Activated CD4-positive, alpha-beta T cell treated with anti-CD3 and anti-CD28 coated beads, Interleukin-2, amount 50 U/mL, for 16 hours (primary cell): Measurements from ENCODE around the gene PERP.
A peak's percentile ranks its signal among the peaks of the same experiment; 100 is the strongest.
"Not testable (repeated sequence)": the region's sequence is repeated elsewhere in the genome, so short reads cannot be mapped to it uniquely, and the experiment has no call there.

Experiments used
- DNase-seq: peaks from one replicate; pipeline ENCODE4 v3.0.0-alpha.2; 2020

Gene PERP

DNA sequence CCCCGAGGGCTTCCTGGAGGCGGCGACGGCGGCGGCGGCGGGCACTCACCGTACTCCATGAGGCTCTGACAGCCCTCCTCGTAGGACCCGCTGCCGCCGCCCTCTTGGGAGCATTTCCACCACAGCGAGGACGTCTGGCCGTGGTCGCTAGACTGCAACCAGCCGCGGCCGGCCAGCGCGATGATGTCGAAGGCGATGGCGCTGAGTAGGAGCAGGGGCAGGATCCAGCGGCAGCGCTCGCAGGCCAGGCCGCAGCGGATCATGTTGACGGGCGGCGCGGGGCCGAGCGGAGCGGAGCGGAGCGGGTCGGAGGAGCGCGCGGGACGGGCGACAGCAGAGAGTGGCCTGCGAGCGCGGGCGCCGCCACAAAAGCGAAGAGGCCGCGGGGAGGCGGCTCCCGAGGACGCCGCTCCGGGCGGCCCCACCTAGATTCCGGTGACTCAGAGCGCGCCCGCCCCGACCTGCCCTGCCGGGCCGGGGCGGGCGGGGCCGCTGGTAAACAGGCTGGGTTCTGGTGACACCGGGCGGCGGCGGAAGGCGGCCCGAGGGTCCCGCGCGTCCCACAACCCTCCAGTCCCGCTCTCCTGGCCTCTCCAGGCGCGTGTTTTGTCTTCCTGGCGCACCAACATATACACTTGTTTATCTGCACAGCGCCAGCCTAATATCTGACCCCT is at the start of gene PERP:
TSS of gene PERP (minus strand) at position 342 of the 674 bp plus-strand sequence. CDS start at position 263, 79 bp downstream.
- peak; percentile 73 for DNase-seq

DNA sequence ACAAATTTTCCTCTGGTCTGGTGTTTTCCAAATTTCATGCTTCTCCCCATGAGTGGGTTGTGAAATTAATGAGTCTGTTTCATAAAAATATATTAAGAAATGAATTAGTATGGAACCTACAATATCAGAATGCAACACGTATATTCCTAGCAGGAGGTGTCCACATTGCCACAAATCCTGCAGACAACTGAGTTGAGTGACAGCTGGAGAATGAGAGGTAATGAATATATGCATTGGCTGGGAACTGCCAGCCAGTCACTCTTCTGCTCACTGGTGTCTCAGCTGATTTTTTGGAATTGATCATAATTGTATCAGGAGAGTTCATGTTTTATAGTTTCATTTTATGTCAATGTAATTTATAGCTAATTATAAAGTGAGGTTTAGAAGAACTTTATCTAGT is 48.2 kb upstream of the PERP start:
- no peak for DNase-seq

DNA sequence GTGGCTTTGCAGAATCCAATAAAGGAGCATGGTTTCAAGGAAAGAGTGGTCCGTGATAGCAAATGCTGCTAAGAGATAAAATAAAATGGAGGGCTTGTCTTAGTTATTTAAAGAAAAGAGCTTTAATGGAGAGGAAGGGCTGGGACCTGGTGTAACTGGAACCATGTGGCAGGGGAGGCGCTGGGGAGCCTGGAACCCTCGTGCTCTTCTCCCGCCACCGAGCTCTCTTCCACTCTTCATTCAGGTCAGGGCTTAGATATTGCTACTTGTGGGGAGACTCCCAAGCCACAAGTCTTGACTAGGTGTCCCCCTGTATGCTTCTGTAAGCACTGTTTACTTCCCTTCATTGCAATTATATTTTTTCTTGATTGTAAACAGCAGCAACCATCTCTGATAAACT is 39.3 kb upstream of the PERP start:
- DNase-seq = no peak

DNA sequence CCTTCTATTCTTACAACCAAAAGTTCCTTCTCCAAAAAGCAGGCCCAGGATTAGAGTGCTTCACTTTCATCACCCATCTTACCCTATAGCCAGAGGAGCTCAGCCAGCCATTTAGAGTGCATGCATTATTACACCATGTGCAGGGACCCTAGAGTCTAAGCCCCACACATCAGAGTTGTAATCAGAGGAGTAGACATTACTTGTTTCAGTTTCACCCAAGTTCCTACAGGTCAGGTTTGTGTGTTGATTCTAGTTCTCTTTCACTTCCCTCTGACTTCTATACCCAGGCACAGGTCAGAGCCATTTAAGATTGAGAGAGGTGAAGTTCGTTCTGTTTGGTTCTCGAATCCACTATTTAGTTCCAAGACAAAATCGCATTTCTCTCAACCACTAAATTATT is 38.2 kb upstream of the PERP start:
- no peak for DNase-seq

DNA sequence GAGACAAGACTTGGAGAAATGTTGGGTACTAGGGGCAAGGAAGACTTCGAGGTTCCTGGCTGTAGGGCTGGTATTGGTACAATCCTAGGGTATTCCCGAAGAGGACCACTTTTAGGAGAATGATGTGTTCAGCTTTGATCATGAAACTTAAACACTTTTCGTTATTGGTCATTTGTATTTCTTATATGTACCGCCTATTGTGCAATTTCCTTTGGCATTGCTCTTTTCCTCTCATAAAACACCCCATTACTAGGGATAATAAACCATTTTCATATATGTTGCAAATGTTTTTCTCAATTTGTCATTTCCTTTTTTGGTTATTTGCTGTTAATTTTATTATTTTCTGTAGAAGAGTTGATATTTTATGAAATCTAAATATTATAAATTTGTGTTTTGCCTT is 35.6 kb upstream of the PERP start:
- no peak for DNase-seq

DNA sequence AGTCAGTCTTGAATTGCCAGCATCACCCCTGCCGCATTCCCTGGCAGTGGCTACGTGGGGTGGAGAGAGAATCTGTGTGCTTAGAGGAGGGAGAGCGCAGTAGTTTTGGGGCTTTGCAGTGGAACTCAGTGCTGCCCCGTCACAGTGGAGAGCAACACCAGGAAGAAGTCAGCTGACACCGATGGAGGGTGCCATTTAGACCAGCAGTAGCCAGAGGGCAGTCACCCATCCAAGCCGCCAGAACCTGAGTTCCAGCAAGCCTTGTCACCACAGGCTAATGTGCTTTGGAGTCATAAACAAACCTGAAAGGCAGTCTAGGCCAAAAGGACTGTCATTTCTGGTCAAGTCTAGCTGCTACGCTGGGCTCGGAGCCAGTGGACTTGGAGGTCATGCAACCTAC is 22.0 kb upstream of the PERP start:
- DNase-seq = no peak

DNA sequence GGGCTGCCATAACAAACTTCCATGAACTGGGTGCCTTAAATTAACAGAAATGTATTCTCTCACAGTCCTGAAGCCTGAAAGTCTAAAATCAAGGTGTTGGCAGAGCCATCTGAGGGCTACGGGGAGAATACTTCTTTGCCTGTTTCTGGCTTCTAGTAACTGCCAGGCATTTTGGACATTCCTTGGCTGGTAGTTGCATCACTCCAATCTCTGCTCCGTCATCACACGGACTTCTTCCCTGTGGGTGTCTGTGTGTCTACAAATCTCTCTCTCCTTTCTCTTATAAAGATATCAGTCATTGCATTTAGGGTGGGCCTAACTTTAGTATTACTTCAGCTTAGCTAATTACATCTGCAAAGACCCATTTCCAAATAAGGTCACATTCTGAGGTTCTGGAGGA is 20.9 kb upstream of the PERP start:
- no peak for DNase-seq

DNA sequence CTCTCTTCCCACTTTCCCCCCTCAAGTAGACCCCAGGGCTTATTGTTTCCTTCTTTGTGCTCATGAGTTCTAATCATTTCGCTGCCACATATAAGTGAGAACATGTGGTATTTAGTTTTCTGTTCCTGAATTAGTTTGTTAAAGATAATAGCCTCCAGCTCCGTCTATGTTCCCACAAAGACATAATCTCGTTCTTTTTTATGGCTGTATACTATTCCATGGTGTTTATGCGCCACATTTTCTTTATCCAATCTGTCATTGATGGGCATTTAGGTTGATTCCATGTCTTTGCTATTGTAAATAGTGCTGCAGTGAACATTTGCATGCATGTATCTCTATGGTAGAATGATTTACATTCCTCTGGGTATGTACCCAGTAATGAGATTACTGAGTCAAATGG is 16.9 kb upstream of the PERP start:
- DNase-seq = no peak

DNA sequence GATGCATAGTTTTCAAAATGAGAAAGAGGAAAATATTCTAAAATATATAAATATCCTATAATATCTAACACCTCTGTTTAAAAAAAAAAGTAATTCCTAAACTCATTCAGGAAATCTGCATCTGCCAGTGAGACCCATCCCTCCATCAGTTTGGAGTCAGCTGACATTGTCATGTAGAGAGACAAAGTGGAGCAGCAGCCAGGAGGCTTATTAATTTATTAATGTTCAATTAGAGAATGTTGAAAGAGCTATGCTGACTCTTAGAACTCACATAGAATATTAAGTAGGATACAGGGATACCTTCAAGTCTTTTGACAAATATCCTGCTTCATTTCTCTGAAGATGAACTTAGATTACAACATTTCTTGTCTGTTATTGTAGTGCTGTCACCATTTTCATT is 12.8 kb upstream of the PERP start:
- no peak for DNase-seq

DNA sequence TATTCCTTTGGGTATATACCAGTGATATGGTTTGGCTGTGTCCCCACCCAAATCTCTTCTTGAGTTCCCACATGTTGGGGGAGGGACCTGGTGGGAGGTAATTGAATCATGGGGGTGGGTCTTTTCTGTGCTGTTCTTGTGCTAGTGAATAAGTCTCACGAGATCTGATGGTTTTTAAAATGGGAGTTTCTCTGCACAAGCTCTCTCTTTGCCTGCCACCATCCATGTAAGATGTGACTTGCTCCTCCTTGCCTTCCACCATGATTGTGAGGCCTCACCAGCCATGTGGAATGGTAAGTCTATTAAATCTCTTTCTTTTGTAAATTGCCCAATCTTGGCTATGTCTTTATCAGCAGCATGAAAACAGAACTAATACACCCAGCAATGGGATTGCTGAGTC is 12.0 kb upstream of the PERP start:
- not testable (repeated sequence) for DNase-seq

DNA sequence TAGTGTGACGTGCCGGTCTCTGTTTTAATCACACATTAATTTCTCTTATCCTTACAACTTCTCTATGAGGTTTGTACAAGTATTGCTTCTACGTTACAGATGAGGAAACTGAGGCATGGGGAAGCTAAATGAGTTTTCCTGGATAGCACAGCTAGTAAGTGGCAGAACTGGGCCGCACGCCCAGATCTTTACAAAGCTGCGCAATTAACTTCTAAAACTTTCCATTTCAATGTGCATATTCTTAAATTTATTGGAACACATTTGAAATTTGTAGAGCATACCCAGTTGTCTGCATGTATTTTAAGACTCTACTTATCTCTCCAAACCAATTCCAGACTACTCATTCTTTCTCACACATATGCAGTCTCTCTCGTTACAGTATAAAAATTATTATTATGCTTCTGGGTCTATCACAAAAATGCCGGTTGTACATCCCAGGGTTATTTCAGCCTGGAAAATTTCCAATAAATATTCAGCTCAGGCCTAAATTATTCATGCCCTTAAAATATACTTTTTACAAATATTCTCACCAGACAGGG is 10.2 kb upstream of the PERP start:
- DNase-seq = no peak

DNA sequence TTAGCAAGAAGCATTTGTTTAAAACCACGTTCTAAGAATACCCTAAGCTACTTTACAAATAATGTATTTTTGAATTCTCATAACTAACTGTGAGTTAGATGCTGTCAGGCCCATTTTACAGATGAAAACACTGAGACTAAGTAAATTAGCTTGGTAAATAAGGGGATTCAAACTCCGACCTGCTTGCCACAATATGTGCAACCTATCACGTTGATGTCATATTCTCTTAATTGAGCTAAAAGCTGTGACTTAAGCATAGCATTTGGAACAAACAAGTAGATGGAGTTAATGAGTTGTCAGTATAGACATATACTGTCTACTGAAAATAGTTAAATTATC is 9.4 kb upstream of the PERP start:
- no peak for DNase-seq

DNA sequence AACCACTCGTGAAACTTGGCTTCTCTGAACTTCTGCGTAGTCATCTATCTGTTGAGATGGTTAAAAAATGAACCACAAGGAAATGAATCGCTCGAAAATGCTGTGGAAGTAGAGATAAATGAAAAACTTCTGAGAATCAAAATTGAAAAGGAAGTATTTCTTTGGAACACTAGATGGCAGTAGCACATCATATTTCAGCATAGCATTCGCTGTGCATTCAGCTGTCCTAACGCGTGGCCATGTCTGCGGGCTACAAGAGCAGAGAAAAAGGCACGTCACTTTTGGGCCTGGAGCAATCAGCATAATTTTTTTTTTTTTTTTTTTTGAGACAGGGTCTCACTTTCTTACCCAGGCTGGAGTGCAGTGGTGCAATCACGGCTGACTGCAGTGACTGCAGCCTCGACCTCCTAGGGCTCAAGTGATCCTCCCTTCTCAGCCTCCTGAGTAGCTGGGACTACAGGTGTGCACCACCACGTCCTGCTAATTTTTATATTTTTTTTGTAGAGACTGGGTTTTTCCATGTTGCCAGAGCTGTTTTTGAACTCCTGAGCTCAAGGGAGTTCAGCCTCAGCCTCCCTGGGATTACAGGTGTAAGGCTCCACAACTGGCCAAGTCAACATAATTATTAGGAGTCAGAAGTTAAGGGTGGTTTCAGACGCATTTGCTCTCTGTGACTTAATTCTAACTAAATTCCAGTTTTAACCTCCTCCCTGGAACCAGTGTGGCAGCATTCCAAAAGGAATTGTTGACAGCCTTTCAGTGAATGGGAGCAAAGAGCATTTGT is 8.8 kb upstream of the PERP start:
- peak; percentile 67 for DNase-seq

DNA sequence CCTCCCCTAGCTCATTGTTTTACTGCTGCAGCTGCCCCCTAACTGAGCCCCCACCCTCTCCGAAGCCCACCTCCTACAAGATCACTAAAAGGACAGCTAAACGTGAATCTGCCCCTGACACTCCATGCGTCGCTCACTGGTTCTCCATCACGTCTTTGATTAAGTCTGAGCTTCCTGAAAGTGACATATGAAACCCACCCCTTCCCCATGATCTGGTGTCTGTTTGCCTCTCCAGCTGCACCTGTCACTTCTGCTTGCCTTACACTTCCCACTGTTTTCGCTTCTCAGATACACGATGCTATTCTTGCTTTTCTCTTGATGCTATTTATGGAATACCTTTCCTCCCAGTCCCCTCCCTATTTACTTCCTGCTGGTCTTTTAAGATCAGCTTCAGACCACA is 8.0 kb upstream of the PERP start:
- DNase-seq = no peak

DNA sequence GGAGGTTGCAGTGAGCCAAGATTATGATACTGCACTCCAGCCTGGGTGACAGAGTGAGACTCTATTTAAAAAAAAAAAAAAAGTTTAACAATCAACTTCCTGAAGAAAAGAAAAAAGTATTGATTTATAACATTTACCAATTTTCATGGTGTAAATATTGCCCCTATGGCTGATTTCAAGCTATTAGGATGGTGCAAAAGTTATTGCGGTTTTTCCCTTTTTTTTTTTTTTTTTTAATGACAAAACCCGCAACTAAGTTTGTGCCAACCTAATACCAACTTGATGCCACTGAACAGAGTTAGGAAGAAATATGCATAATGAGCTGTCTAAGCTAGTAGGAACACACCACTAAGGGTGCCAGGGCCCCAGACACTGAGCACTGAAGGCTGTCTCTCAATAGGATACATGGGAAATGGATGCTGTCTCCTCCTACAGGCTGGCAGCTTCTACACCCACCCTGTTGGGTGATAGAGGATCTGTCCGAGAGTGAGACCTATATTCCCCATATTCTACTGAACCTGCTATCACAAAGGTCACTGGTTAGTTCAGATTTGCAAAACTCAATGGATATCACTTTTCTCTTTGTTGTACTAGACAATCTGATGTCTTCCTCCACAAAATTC is 6.5 kb upstream of the PERP start:
- no peak for DNase-seq

DNA sequence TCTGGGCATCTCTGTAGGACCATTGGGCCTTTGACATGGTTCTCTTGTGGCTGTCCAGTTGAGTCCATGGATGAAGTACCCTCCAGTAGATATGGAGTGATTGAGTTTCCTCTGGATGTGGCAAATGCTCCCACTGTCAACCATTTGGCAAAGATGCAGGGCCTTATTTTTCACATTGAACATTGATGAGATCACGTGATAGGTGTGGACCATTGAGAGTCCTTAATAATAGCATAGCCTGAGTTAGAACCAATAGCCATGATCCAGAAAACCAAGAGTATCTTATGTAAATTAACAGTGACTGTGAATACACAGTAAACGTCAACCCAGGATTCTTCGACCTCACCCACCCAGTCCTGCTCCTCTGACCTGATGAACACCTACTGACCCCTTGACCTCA is 3.0 kb upstream of the PERP start:
- DNase-seq = no peak

DNA sequence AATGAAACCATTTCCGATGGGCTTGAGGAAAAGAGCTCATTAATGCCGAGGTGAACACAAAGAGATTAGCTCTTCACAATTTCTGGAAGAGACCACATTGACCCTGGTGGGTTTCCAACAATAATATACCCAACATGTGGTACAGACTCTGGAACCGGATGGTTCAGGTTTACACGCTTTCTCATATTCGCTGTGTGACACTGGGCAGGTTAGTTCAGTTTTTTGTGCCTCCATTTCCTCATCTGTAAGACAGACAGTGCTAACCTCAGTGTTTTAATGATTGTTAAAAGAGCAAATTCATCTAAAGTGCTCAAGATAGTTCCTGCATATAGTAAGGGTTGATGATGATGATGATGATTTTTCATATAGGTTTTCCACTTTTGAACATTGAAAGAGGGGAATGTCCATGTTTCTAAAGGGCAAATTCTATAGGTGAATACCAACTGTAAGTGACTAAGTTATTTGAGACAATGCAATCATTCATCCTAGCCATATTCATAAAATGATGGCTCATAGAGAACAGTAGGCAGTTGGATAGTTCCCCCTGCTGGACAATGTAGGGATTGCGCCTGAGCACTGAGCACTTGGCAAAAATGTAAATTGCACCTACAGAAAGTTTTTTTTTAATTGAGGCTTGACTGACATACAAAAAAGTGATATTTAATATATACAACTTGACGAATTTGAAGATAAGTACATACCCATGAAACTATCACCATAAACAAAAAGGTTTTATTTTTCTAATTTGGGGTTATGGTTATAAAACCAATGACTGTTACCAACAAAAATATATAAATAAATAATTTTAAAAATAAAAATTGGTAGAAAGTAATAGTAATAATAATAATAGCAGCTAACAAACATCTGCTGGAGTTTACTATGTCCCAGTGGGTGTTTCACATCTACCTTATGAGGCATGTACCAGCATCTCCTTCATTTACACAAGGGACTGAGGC is 2.1 kb upstream of the PERP start:
- peak; percentile 79 for DNase-seq

DNA sequence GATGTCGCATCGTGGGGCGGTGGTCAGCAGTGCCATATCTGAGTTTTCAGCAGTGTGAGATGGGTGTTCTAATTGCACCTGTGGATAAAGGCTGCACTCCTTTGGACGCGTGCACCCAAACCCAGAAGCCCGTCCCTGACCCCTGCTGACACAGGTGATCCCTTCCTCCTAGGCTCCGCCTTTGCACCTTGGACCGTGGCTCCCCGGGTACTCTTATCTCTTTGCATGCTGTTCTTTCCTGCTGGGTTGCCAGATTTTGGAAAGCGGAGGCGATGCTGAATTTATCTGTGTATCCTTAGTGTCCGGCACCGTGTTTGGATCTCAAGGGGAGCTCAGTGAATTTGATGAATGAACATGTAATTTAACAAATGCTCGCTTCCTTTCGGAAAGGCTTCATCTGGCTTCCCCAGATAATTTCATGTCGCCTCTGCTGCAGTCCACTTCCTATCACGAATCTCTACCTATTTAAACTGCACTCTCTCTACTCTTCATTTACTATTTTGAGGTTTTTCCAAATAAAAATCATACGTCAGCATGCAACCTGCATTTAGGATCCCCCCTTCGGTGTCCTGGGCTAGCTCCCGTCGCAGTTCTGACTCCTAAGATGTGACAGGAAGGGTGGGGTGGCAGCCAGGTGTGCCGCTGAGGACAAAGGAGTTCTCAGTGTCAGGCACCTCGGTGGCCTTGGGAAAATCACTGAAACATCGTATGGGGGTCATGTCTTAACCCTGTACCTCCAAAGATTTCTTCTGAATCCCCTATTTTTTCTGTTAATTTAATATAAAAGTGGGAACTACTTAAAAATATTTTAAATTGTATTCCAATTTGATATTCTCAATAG is 753 bp upstream of the PERP start:
- DNase-seq = peak; percentile 8

DNA sequence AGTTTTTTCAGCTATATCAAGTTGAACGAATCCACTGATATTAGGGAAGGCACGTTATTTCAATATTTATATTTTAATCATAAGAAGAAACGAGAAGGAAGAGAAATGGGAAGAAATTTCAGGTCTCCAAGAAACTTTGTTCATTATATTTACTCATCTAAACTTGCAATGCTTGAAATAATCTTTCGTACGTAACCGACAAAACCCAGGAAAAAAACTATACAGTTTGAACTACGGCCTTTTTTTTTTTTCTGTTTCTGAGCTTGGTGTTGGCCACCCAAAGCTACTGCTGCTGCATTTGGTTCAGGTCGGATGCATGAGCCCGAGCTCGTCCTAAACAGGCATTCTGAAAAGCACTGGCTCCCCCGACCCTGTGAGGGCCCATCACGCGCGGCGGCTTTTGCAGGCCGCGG is 548 bp downstream of the PERP start:
- DNase-seq = no peak

DNA sequence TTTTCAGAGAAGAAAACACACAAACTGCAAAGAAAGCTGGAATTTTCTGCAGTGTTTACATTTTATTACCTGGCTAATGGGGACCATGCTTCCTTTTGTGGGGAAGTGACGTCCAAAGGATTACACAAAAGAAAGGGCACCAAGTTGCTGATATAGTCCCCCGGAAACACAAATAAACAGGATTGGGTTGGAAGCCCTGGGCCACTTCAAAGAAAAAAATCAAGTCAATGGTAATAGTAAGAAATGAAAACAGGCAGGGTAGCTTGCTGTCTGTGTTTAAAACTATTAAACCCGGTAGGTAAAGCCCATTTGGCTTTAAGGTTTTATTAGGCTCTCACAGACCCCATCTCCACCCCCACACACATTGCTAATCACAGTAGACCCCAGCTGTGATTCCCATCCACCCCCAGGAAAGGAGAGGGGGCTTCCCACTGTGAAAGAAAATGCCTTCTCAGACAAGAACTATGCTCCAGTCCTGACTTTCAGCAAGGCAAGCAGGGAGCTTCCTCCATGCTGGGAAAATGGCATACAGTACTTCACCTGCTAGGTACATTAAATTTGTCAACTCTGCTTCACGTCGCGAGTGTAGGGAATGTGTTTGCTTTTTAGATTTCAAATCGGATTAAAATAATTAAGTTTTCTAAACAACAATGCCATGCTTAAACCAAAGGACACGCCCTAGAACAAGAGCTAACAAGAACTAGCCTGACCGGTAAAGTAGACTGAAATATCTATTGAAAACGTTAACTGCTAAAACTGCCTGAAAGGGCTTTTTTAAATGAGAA is 1.1 kb downstream of the PERP start:
- no peak for DNase-seq

DNA sequence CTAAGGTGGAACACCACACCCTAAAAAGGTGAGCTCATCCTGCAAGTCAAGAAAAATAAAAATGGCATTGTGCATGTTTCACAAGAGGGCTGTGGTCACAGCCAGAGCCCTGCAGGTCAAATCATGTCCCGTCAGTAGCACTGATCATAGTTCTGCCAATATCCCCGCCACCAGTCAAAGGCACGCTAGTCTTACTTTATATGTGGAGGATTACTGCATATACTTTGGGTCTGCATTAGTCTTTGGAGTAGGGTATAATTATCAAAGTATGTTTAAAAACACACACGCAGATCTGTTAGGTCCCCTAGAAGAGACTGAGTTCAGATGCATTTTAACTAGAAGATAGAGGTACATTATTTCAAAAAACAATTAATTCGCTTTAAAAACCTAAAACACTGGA is 1.8 kb downstream of the PERP start:
- DNase-seq = no peak
